Vagina (tissue), 2 donors: ENCODE measurements around the gene MCOLN2.

Experiments
- CTCF ChIP-seq, 3 experiments: fragments of 450-650 bp in 2 of 3; fragments of 200-600 bp in 1 of 3; sonication (generic) in 1 of 3; IDR thresholded peaks; one replicate each; pipeline ENCODE4 v1.5.1; 2017 to 2019; ENCODE audit warnings: antibody characterized with exemption in 3 of 3, mild to moderate bottlenecking in 2 of 3, moderate library complexity in 2 of 3
- POLR2A ChIP-seq, 2 donors: fragments of 450-650 bp; IDR thresholded peaks; one replicate each; pipeline ENCODE4 v1.6.1; 2017; ENCODE audit warnings: antibody characterized with exemption in 2 of 2, mild to moderate bottlenecking in 2 of 2, moderate library complexity in 2 of 2

DNA sequence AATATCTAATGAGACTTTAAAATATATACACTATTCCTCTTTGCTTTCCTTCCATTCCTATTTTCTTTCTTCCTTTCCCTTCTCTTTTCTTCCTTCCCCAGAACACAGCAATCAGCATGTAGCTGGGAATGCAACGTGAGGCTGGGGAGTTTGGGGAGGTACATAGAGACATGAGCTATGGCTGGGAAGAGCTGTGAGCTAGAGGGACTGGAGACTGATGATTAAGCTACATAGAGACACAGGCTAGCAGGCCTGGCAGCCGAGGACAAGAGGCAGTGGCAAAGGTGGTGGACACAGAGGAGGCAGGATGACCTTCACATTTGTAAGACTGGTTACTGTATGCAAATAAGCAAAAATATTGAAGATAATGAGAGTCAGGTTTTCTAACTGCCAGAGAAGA is 111.4 kb downstream of the MCOLN2 start:
- no peak for TF ChIP-seq CTCF (IDR thresholded peaks at IDR 0.05)
- no peak for TF ChIP-seq POLR2A (IDR thresholded peaks at IDR 0.05)
